K562 (cell line): ENCODE measurements around the gene DIPK2A. TPM values are rescaled to one million over a fixed set of nuclear protein-coding genes. Genes with fewer than 3 reads are reported as not detected.

Experiments
- ATAC-seq: fragments of 200-7000 bp; cut with Tn5 transposase; 3 replicates; pipeline ENCODE4 v1.9.1; 2020; ENCODE audit warnings: moderate library complexity
- BruUV-seq: library from RNA; stranded (reverse); fragments of 400-500 nt; replicated peaks from 2 replicates; lab custom pipeline; 2021; lab: Mats Ljungman, UMichigan
- CTCF ChIA-PET: fragments of 300-600 bp; formaldehyde crosslinking; extraction: SDS; loops from one replicate; lab custom pipeline; 2021; ENCODE audit warnings: low intra/inter-chr PET ratio; lab: Yijun Ruan, JAX
- POLR2A ChIA-PET: fragments of 300-600, 350-650 bp; sonication (Branson Sonifier 250); formaldehyde crosslinking; extraction: SDS; loops from one replicate; lab custom pipeline; 2021; ENCODE audit warnings: antibody characterized with exemption, inconsistent platforms; lab: Yijun Ruan, JAX
- DNase-seq, 4 experiments: peaks; one replicate each; pipeline versions ENCODE4 v3.0.0 to v3.0.0-alpha.2; 2011 to 2018; ENCODE audit warnings: low spot score in 3 of 4, mixed read lengths in 3 of 4; ENCODE audit errors: extremely low read depth in 1 of 4
- FAIRE-seq: peaks from 2 replicates; lab custom pipeline; 2011; peaks lifted over from hg19 to GRCh38; lab: Jason Lieb, UNC
- H2AFZ ChIP-seq: 2 replicates; pipeline ENCODE4 v1.6.0; 2011; ENCODE audit warnings: low read depth, low read length, control low read depth, inconsistent platforms
- H3K27ac ChIP-seq: fragments of 200-600 bp; 3 replicates; pipeline ENCODE4 v1.8.0; 2011; ENCODE audit warnings: low read depth, mild to moderate bottlenecking, control low read depth, inconsistent platforms, low read length, moderate library complexity, mixed read lengths; ENCODE audit errors: extremely low read depth
- H3K27me3 ChIP-seq, 2 experiments: fragments of 300-600 bp in 1 of 2; 2 replicates in 1 of 2; 3 replicates in 1 of 2; pipeline versions ENCODE4 v1.6.0 to v1.8.0; 2011; ENCODE audit warnings: inconsistent platforms in 2 of 2, low read length in 2 of 2, mild to moderate bottlenecking in 1 of 2, mixed read lengths in 1 of 2, moderate library complexity in 1 of 2; ENCODE audit not compliant: control insufficient read depth in 2 of 2, insufficient read depth in 2 of 2
- H3K36me3 ChIP-seq: fragments of 300-600 bp; 3 replicates; pipeline ENCODE4 v1.8.0; 2011; ENCODE audit warnings: mild to moderate bottlenecking, low read length, inconsistent platforms; ENCODE audit not compliant: control insufficient read depth, insufficient read depth
- H3K4me1 ChIP-seq, 2 experiments: fragments of 200-600 bp in 1 of 2; replicated peaks in 1 of 2; 2 replicates in 1 of 2; 3 replicates in 1 of 2; pipeline versions ENCODE4 v1.5.1 to v1.8.0; 2011; ENCODE audit warnings: inconsistent platforms in 2 of 2, low read length in 2 of 2, mild to moderate bottlenecking in 1 of 2, mixed read lengths in 1 of 2, moderate library complexity in 1 of 2; ENCODE audit not compliant: control insufficient read depth in 2 of 2, insufficient read depth in 2 of 2
- H3K4me2 ChIP-seq: 2 replicates; pipeline ENCODE4 v1.6.1; 2011; ENCODE audit warnings: low read length, control low read depth, inconsistent platforms, mixed read lengths; ENCODE audit not compliant: insufficient read depth
- H3K4me3 ChIP-seq: fragments of 200-600 bp; sonication (generic), shearing (Covaris generic); 2 replicates; pipeline ENCODE4 v1.5.1; 2016; ENCODE audit warnings: control low read depth, inconsistent platforms
- H3K79me2 ChIP-seq: fragments of 200-600 bp; 3 replicates; pipeline ENCODE4 v1.8.0; 2011; ENCODE audit warnings: low read length, inconsistent platforms; ENCODE audit not compliant: control insufficient read depth, insufficient read depth
- H3K9ac ChIP-seq, 2 experiments: 2 replicates each; pipeline versions ENCODE4 v1.6.0 to v1.6.1; 2011; ENCODE audit warnings: low read depth in 2 of 2, low read length in 2 of 2, control low read depth in 1 of 2, inconsistent platforms in 1 of 2, mild to moderate bottlenecking in 1 of 2, mixed read lengths in 1 of 2; ENCODE audit not compliant: insufficient read depth in 1 of 2
- H3K9me1 ChIP-seq: one replicate; pipeline ENCODE4 v1.6.0; 2011; ENCODE audit warnings: inconsistent platforms, mild to moderate bottlenecking, low read length, moderate library complexity; ENCODE audit not compliant: control insufficient read depth, insufficient read depth
- H3K9me3 ChIP-seq: replicated peaks from 2 replicates; pipeline ENCODE4 v1.5.1; 2011; ENCODE audit warnings: low read depth, low read length, inconsistent platforms; ENCODE audit not compliant: control insufficient read depth, insufficient read depth
- H4K20me1 ChIP-seq: replicated peaks from 2 replicates; pipeline ENCODE4 v1.6.1; 2011; ENCODE audit warnings: low read length, inconsistent platforms, mixed read lengths; ENCODE audit not compliant: control insufficient read depth, insufficient read depth
- CREB3L1 ChIP-seq: fragments of 450-650 bp; IDR thresholded peaks from 2 replicates; pipeline ENCODE4 v1.6.1; 2014; ENCODE audit warnings: low read depth, mild to moderate bottlenecking, moderate library complexity, borderline replicate concordance
- SMARCA4 ChIP-seq: fragments of 450-650 bp; IDR thresholded peaks from 2 replicates; pipeline ENCODE4 v1.6.1; 2016
- ZFP91 ChIP-seq: sonication (generic); formaldehyde crosslinking; IDR thresholded peaks from 2 replicates; pipeline ENCODE4 v1.8.0; 2022; ENCODE audit warnings: mild to moderate bottlenecking, missing genetic modification reagents
- ZNF316 ChIP-seq: fragments of 450-650 bp; IDR thresholded peaks from 2 replicates; pipeline ENCODE4 v1.6.1; 2016
- ZNF407 ChIP-seq: fragments of 450-650 bp; IDR thresholded peaks from 2 replicates; pipeline ENCODE4 v1.6.1; 2016; ENCODE audit warnings: low read depth
- ZNF785 ChIP-seq: fragments of 250-450 bp; sonication (Bioruptor Pico); IDR thresholded peaks from 2 replicates; pipeline ENCODE4 v1.4.0; 2020; ENCODE audit warnings: mild to moderate bottlenecking
- whole genome bisulfite sequencing: fragments of 100-300 bp; shearing (Covaris generic); methylation state at CpG from one replicate; pipeline ENCODE4 v1.1.6; 2016; ENCODE audit warnings: low coverage, mixed read lengths; ENCODE audit not compliant: insufficient coverage; ENCODE audit errors: missing lambda C conversion rate; 5-methylcytosine and 5-hydroxymethylcytosine counted together
- in situ Hi-C: fragments of 300-500 bp; cut with MboI; formaldehyde crosslinking; loops from 4 replicates; pipeline ENCODE4 v1.15.0; 2018; ENCODE audit warnings: inconsistent platforms, mixed read lengths
- intact Hi-C: fragments of 100-400 bp; cut with micrococcal nuclease; formaldehyde crosslinking; loops from 2 replicates; pipeline ENCODE4 v1.14.2; 2022
- polyA plus RNA-seq, 8 experiments: library from polyadenylated mRNA; depleted of rRNA in 4 of 8; stranded (reverse) in 5 of 8; unstranded in 3 of 8; fragments of >200 nt; fragmentation: Nextera tagmentation in 2 of 8; fragmentation: Illumina TruSeq in 1 of 8; extraction: Ambion mirVana in 2 of 8; extraction: Trizol in 1 of 8; gene quantifications; 2 replicates each; pipeline versions ENCODE4 v1.2.1 to v1.2.3, GENCODE V29; 2011 to 2014; ENCODE audit warnings: inconsistent platforms in 1 of 8, missing spikeins in 1 of 8
- total RNA-seq, 7 experiments: library from RNA; depleted of rRNA in 6 of 7; stranded (reverse); fragments of >200 nt in 6 of 7; fragmentation: Illumina TruSeq in 2 of 7; extraction: Trizol in 2 of 7; gene quantifications; 2 replicates each; pipeline versions ENCODE4 v1.2.1 to v1.2.3, GENCODE V29; 2011 to 2021; ENCODE audit warnings: low replicate concordance in 1 of 7

The DIPK2A gene
- total and polyA plus RNA-seq, 9 of the 15 experiments (the other 6 are each of a cell fraction or from before 2014, with no cell fraction given) = 3.3 to 15.7 (median 7.8) TPM

DNA sequence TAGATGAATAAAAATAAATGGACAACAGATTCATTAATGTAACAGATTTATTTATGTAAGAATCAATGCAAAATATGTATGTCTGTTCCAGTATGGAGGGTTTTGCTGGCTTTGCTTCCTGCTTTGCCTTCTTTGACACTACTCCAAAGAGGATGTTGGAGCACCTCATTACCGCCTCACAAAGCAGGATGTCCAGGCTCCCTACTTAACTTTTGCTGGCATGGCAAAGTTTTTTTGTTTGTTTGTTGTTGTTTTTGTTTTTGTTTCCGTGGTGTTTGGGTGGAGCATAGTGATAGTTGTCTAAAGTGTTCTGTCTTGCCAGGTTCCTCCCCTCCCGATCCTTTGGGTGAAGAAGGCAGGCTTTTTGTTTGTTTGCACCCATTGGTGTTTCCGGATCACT is 38.7 kb downstream of the DIPK2A start (continued):
- TF ChIP-seq SMARCA4 = no peak
- TF ChIP-seq ZFP91 = no peak
- TF ChIP-seq, all 486 proteins: peak for 0

- FAIRE-seq = no peak
Observed at GRCh38 chr3:144011251-144011799, 39.7 kb downstream of the DIPK2A start.

More at GRCh38 chr3:144011251-144011799, 39.7 kb downstream of the DIPK2A start:
- Histone ChIP-seq H3K4me1 (peaks cover 0 to 17% of the 10 kb centered on the region in 2 experiments; a peak in 3 of 5 replicates), H3K9ac (no peak overlapping the region), H3K36me3 (no peaks in the 10 kb centered on the region), H4K20me1 (no peaks in the 10 kb centered on the region), H3K27me3 (no peaks in the 10 kb centered on the region), H3K9me1 (no peaks in the 10 kb centered on the region), H3K27ac (no peak overlapping the region), H3K4me2 (no peak overlapping the region), H3K4me3 (no peak overlapping the region), H3K9me3 (no peaks in the 10 kb centered on the region)
- BruUV-seq = no TSS peak
- intact Hi-C loops (no loop called here), in situ Hi-C loops (no loop called here)
- 33% methylated on average over 3 of the region's 3 CpGs for WGBS
- POLR2A ChIA-PET = no interaction called here
- ATAC-seq = no peak
- TF ChIP-seq CREB3L1 = no peak
- TF ChIP-seq ZNF407 = no peak
- TF ChIP-seq ZNF316 = 0 out of 2 replicates have a peak, but pooled peaks have one; percentile 5
- TF ChIP-seq ZNF785 (CRISPR knock-in tag) = no peak
- TF ChIP-seq, all 486 proteins: peak for 1
- CTCF ChIA-PET = no interaction called here
- no peaks in the 10 kb centered on the region for H3K79me2 ChIP-seq
- no peak overlapping the region for H2AFZ ChIP-seq
- no peak for DNase-seq
